Right lobe of liver (tissue), 6 donors: ENCODE results near the gene PRDM2. TPM values are rescaled to one million over a fixed set of nuclear protein-coding genes. Genes with fewer than 3 reads are reported as not detected.

Experiments used
- ATAC-seq, 4 donors: fragments of 200-7000 bp; cut with Tn5 transposase; one replicate each; pipeline ENCODE4 v1.9.1; 2020; ENCODE audit warnings: mild to moderate bottlenecking in 4 of 4, moderate library complexity in 4 of 4
- DNase-seq, 3 donors: peaks; one replicate each; pipeline ENCODE4 v3.0.0-alpha.2; 2020
- H3K27ac ChIP-seq, 3 donors: fragments of 200-600 bp; one replicate each; pipeline ENCODE4 v1.8.0; 2022
- H3K27me3 ChIP-seq, 2 donors: fragments of 200-600 bp; one replicate each; pipeline ENCODE4 v1.8.0; 2022
- H3K36me3 ChIP-seq, 4 donors: fragments of 200-600 bp; sonication (generic) in 1 of 4; one replicate each; pipeline versions ENCODE4 v1.5.1 to v1.8.0; 2017 to 2022; ENCODE audit warnings: control low read depth in 1 of 4
- H3K4me1 ChIP-seq, 4 donors: fragments of 200-600 bp; sonication (generic) in 1 of 4; one replicate each; pipeline versions ENCODE4 v1.5.1 to v1.8.0; 2017 to 2022; ENCODE audit warnings: control low read depth in 1 of 4
- H3K4me3 ChIP-seq, 3 donors: fragments of 200-600 bp; one replicate each; pipeline ENCODE4 v1.8.0; 2022
- H3K9me3 ChIP-seq, 4 donors: fragments of 200-600 bp; sonication (generic) in 1 of 4; one replicate each; pipeline versions ENCODE4 v1.5.1 to v1.8.0; 2017 to 2022; ENCODE audit warnings: control low read depth in 1 of 4
- CTCF ChIP-seq, 4 donors: fragments of 200-600 bp in 3 of 4; fragments of 450-650 bp in 1 of 4; IDR thresholded peaks; one replicate each; pipeline versions ENCODE4 v1.5.1 to v1.8.0; 2016 to 2022; ENCODE audit warnings: antibody characterized with exemption in 4 of 4, mild to moderate bottlenecking in 2 of 4
- POLR2A ChIP-seq: fragments of 450-650 bp; IDR thresholded peaks from one replicate; pipeline ENCODE4 v1.6.1; 2017; ENCODE audit warnings: antibody characterized with exemption, mild to moderate bottlenecking
- WGBS: methylation state at CpG from one replicate; pipeline ENCODE4 v1.1.6; 2018; ENCODE audit warnings: low coverage, low lambda C conversion rate; ENCODE audit not compliant: insufficient coverage; ENCODE audit errors: missing lambda C conversion rate; 5-methylcytosine and 5-hydroxymethylcytosine counted together
- intact Hi-C, 2 donors: fragments of 100-400 bp; cut with DNase I; formaldehyde crosslinking; loops; one replicate each; pipeline versions ENCODE4 v1.11.2 to v1.14.1; 2022
- total RNA-seq, 6 experiments: library from RNA; depleted of rRNA in 2 of 6; stranded (reverse); fragments of >200 nt in 2 of 6; fragmentation: NEBNext Ultra II Directional in 3 of 6; extraction: Animal tissue kit (Norgen Biotek cat#: 25700) in 3 of 6; gene quantifications; one replicate each; pipeline versions ENCODE4 v1.1.0 to v1.2.4, GENCODE V29; 2016 to 2023
- donor health status: DM: no; HTN: yes; CAD: no.
- donor health status: DM: no; HTN: no; CAD: no.
- donor health status: DM: no; HTN: no; CAD: no.
- donor health status: DM: no; HTN: yes; CAD: no.
- donor health status: DM: no; HTN: yes; CAD: no.

PRDM2 gene
- total RNA-seq, 6 experiments from 2014 or later = 7.4 to 16.9 (median 12.5) TPM

GRCh38 chr1:13826591-13826990, 126.6 kb downstream of the PRDM2 start:
- ATAC-seq (peak; percentile 60 to 74 (median 66)), DNase-seq (no peak)
- no peaks in the 10 kb centered on the region for H3K9me3 ChIP-seq
- H3K4me1 ChIP-seq = peaks cover 0 to 7% (median 0%) of the 10 kb centered on the region in 4 donors
- 55% methylated on average over 5 of the region's 6 CpGs for WGBS
- intact Hi-C loops = loop anchor here in 1 of 2 donors (10.0 kb wide), 1 partner anchor 162 kb away; no protein-coding TSS in a partner anchor
- TF ChIP-seq POLR2A (no peak), CTCF (IDR thresholded peaks at IDR 0.05) (no peak)
- H3K27ac ChIP-seq = no peak overlapping the region
- H3K27me3 ChIP-seq = no peaks in the 10 kb centered on the region
- H3K36me3 ChIP-seq = no peaks in the 10 kb centered on the region
- no peak overlapping the region for H3K4me3 ChIP-seq

- TF ChIP-seq CTCF (IDR thresholded peaks at IDR 0.05) (peak; percentile 46 to 57 (median 49)), POLR2A (no peak)
- DNase-seq (no peak), ATAC-seq (peak; percentile 68 to 74 (median 70))
- intact Hi-C loops = loop anchor here in 1 of 2 donors (10.0 kb wide), 1 partner anchor 164 kb away; no protein-coding TSS in a partner anchor
- Histone ChIP-seq H3K36me3 (no peaks in the 10 kb centered on the region), H3K27ac (no peak overlapping the region), H3K4me1 (peaks cover 0 to 7% (median 0%) of the 10 kb centered on the region in 4 donors), H3K27me3 (no peaks in the 10 kb centered on the region), H3K4me3 (no peak overlapping the region), H3K9me3 (no peaks in the 10 kb centered on the region)
- 47% methylated on average over 12 of the region's 18 CpGs for WGBS
Observed at GRCh38 chr1:13828454-13829151, 128.6 kb downstream of the PRDM2 start.

- 67% methylated on average over 8 of the region's 10 CpGs for WGBS
- H3K4me1 ChIP-seq = peaks cover 0 to 7% (median 0%) of the 10 kb centered on the region in 4 donors
- H3K4me3 ChIP-seq = no peak overlapping the region
- no peak overlapping the region for H3K27ac ChIP-seq
- TF ChIP-seq CTCF (IDR thresholded peaks at IDR 0.05) (no peak), POLR2A (no peak)
- intact Hi-C loops = loop anchor here in 1 of 2 donors (10.0 kb wide), 1 partner anchor 164 kb away; no protein-coding TSS in a partner anchor
- DNase-seq (no peak), ATAC-seq (no peak)
- H3K9me3 ChIP-seq = no peaks in the 10 kb centered on the region
- no peaks in the 10 kb centered on the region for H3K27me3 ChIP-seq
- H3K36me3 ChIP-seq = no peaks in the 10 kb centered on the region
Observed at GRCh38 chr1:13829152-13829769, 129.3 kb downstream of the PRDM2 start.

GRCh38 chr1:13830170-13830569, 130.2 kb downstream of the PRDM2 start:
- intact Hi-C loops = no loop called here
- no peak for DNase-seq
- no peaks in the 10 kb centered on the region for H3K9me3 ChIP-seq
- no peak overlapping the region for H3K27ac ChIP-seq
- no peak for ATAC-seq
- H3K4me1 ChIP-seq = peaks cover 0 to 7% (median 0%) of the 10 kb centered on the region in 4 donors
- 61% methylated on average over 7 of the region's 7 CpGs for WGBS
- H3K36me3 ChIP-seq = no peaks in the 10 kb centered on the region
- TF ChIP-seq POLR2A (no peak), CTCF (IDR thresholded peaks at IDR 0.05) (no peak)
- H3K4me3 ChIP-seq = no peak overlapping the region
- H3K27me3 ChIP-seq = no peaks in the 10 kb centered on the region
